Stimulated activated memory B cell treated with anti-CD40 and anti-IgM and Interleukin-4, amounts not matched to agents 10 μg/mL and 1 μg/mL and 100 μg/mL, for 72 hours (primary cell): Measurements from ENCODE around the gene GDF2.

Experiments used
- ATAC-seq: fragments of 150-1000 bp; cut with Tn5 transposase; 2 replicates; pipeline ENCODE4 v1.10.0; 2021
- H3K27ac Mint-ChIP-seq: one replicate; pipeline ENCODE4 v1.8.0; 2022; ENCODE audit warnings: mild to moderate bottlenecking, mixed read lengths
- H3K27me3 Mint-ChIP-seq: one replicate; pipeline ENCODE4 v1.8.0; 2022; ENCODE audit warnings: mixed read lengths
- H3K36me3 Mint-ChIP-seq: one replicate; pipeline ENCODE4 v1.8.0; 2022; ENCODE audit warnings: mixed read lengths
- H3K4me1 Mint-ChIP-seq: one replicate; pipeline ENCODE4 v1.8.0; 2022; ENCODE audit warnings: mixed read lengths
- H3K4me3 Mint-ChIP-seq: one replicate; pipeline ENCODE4 v1.8.0; 2022; ENCODE audit warnings: mild to moderate bottlenecking, moderate library complexity, mixed read lengths
- H3K9me3 Mint-ChIP-seq: one replicate; pipeline ENCODE4 v1.8.0; 2022; ENCODE audit warnings: mixed read lengths

Gene GDF2

GRCh38 chr10:47370015-47370767, 47.9 kb downstream of the GDF2 start:
- Mint-ChIP-seq H3K4me1 (no peaks in the 10 kb centered on the region), H3K27ac (no peak overlapping the region), H3K4me3 (no peak overlapping the region), H3K36me3 (no peaks in the 10 kb centered on the region), H3K9me3 (no peaks in the 10 kb centered on the region), H3K27me3 (peaks cover 8% of the 10 kb centered on the region)
- ATAC-seq = no peak

- H3K4me1 Mint-ChIP-seq = no peaks in the 10 kb centered on the region
- H3K27ac Mint-ChIP-seq = no peak overlapping the region
- no peak for ATAC-seq
- H3K4me3 Mint-ChIP-seq = no peak overlapping the region
- H3K27me3 Mint-ChIP-seq = peaks cover 13% of the 10 kb centered on the region
- H3K36me3 Mint-ChIP-seq = no peaks in the 10 kb centered on the region
- H3K9me3 Mint-ChIP-seq = no peaks in the 10 kb centered on the region
Measured at GRCh38 chr10:47370878-47371277, 48.6 kb downstream of the GDF2 start.

GRCh38 chr10:47371629-47372485, 49.6 kb downstream of the GDF2 start:
- Mint-ChIP-seq H3K4me1 (no peaks in the 10 kb centered on the region), H3K9me3 (no peaks in the 10 kb centered on the region)

GRCh38 chr10:47372726-47373125, 50.5 kb downstream of the GDF2 start:
- Mint-ChIP-seq H3K4me3 (no peak overlapping the region), H3K27ac (no peak overlapping the region), H3K9me3 (no peaks in the 10 kb centered on the region), H3K27me3 (peaks cover 28% of the 10 kb centered on the region), H3K4me1 (peaks cover 6% of the 10 kb centered on the region), H3K36me3 (no peaks in the 10 kb centered on the region)
- no peak for ATAC-seq

More at GRCh38 chr10:47371629-47372485, 49.6 kb downstream of the GDF2 start:
- Mint-ChIP-seq H3K27me3 (peaks cover 19% of the 10 kb centered on the region), H3K27ac (no peak overlapping the region), H3K36me3 (no peaks in the 10 kb centered on the region), H3K4me3 (no peak overlapping the region)
- ATAC-seq = no peak

- Mint-ChIP-seq H3K9me3 (no peaks in the 10 kb centered on the region), H3K36me3 (no peaks in the 10 kb centered on the region), H3K4me3 (no peak overlapping the region), H3K4me1 (peaks cover 6% of the 10 kb centered on the region), H3K27ac (no peak overlapping the region), H3K27me3 (peaks cover 45% of the 10 kb centered on the region)
- ATAC-seq = no peak
Measured at GRCh38 chr10:47374611-47375536, 52.6 kb downstream of the GDF2 start.

- no peak for ATAC-seq
- peaks cover 63% of the 10 kb centered on the region for H3K27me3 Mint-ChIP-seq
- H3K9me3 Mint-ChIP-seq = no peaks in the 10 kb centered on the region
- H3K27ac Mint-ChIP-seq = no peak overlapping the region
- no peak overlapping the region for H3K4me3 Mint-ChIP-seq
- H3K36me3 Mint-ChIP-seq = no peaks in the 10 kb centered on the region
- peaks cover 6% of the 10 kb centered on the region for H3K4me1 Mint-ChIP-seq
Measured at GRCh38 chr10:47376522-47377220, 54.4 kb downstream of the GDF2 start.
